ENCODE measurements around the gene SKOR2.

SKOR2 gene

GRCh38 chr18:47251289-47252120 is at the start of gene SKOR2:
SKOR2 (minus strand) TSS chr18:47251660; CDS start chr18:47249183, 2,477 bp downstream.
- H3K27ac ChIP-seq = no peak within 1 kb of the TSS
- TF ChIP-seq, protein P1, sequence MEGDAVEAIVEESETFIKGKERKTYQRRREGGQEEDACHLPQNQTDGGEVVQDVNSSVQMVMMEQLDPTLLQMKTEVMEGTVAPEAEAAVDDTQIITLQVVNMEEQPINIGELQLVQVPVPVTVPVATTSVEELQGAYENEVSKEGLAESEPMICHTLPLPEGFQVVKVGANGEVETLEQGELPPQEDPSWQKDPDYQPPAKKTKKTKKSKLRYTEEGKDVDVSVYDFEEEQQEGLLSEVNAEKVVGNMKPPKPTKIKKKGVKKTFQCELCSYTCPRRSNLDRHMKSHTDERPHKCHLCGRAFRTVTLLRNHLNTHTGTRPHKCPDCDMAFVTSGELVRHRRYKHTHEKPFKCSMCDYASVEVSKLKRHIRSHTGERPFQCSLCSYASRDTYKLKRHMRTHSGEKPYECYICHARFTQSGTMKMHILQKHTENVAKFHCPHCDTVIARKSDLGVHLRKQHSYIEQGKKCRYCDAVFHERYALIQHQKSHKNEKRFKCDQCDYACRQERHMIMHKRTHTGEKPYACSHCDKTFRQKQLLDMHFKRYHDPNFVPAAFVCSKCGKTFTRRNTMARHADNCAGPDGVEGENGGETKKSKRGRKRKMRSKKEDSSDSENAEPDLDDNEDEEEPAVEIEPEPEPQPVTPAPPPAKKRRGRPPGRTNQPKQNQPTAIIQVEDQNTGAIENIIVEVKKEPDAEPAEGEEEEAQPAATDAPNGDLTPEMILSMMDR (IDR thresholded peaks at IDR 0.05) = no peak
- no peak for TF ChIP-seq ZFX (IDR thresholded peaks at IDR 0.05; ENCODE audit: borderline replicate concordance)

DNA sequence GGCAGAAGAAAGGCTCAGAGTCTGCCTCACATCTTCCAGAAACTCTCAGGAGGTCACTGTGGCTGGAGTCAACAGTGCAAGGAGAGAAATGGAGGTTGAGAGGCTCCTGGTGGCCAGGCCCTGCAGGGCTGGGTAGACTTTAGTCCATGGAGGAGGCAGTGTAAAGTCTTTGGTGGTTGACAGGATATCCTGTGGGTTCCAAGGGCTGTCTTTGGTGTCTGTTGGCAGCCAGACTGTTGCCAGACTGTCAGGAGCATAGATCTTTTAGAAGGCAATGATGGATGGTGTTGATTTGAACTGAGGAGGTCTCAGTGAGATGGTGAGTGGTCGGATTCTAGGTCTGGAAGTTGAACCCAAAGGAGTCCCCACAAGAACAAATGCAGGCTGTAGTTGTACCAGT is 45.0 kb upstream of the SKOR2 start:
- H3K27ac ChIP-seq = no peak overlapping the region
- TF ChIP-seq, protein P1 (IDR thresholded peaks at IDR 0.05) = no peak
- TF ChIP-seq ZFX (IDR thresholded peaks at IDR 0.05; ENCODE audit: borderline replicate concordance) = no peak

GRCh38 chr18:47294801-47295200 is 43.3 kb upstream of the SKOR2 start:
- no peak overlapping the region for H3K27ac ChIP-seq
- no peak for TF ChIP-seq ZFX (IDR thresholded peaks at IDR 0.05; ENCODE audit: borderline replicate concordance)
- TF ChIP-seq, protein P1 (IDR thresholded peaks at IDR 0.05) = no peak

- TF ChIP-seq, protein P1 (IDR thresholded peaks at IDR 0.05) = no peak
- TF ChIP-seq ZFX (IDR thresholded peaks at IDR 0.05; ENCODE audit: borderline replicate concordance) = no peak
- no peak overlapping the region for H3K27ac ChIP-seq
Observed at GRCh38 chr18:47288741-47289140, 37.3 kb upstream of the SKOR2 start.

GRCh38 chr18:47287911-47288585 is 36.6 kb upstream of the SKOR2 start:
- TF ChIP-seq, protein P1 (IDR thresholded peaks at IDR 0.05) = no peak
- TF ChIP-seq ZFX (IDR thresholded peaks at IDR 0.05; ENCODE audit: borderline replicate concordance) = no peak
- H3K27ac ChIP-seq = no peak overlapping the region

DNA sequence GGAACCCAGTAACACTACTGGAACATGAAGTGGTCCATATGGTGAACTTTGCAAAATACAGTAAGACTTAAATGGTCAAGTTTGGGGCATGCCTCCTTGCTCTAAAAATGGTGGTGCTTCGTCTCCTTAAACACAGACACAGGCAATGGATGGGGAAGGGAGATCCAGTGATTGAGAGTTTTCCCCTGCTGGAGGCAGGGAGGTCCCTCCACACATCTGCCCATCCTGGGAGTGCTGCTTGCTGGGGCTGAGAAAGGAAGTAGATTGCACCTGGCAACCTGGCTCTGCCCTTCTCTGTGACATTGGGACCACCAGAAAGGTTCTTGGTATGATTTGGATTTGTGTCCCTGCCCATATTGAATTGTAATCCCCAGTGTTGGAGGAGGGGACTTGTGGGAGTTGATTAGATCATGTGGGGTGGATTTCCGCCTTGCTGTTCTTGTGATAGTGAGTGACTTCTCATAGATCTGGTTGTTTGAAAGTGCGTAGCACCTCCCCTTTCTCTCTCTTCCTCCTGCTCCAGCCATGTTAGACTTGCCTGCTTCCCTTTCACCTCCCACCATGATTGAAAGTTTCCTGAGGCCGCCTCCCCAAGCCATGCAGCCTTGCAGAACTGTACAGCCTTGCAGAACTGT is 35.4 kb upstream of the SKOR2 start:
- H3K27ac ChIP-seq = no peak overlapping the region
- TF ChIP-seq, protein P1 (IDR thresholded peaks at IDR 0.05) = no peak
- no peak for TF ChIP-seq ZFX (IDR thresholded peaks at IDR 0.05; ENCODE audit: borderline replicate concordance)
